ENCODE data around the gene ATAT1.

The ATAT1 gene

GRCh38 chr6:30684386-30685156, 57.9 kb downstream of the ATAT1 start:
- H3K4me2 ChIP-seq (ENCODE audit: low read length, poor library complexity, severe bottlenecking), result peak overlapping the region; percentile 83
- H3K9ac ChIP-seq (ENCODE audit: low read length), result peak overlapping the region; percentile 95
- H3K4me1 ChIP-seq (ENCODE audit: control insufficient read depth, insufficient read depth, low read depth, low read length), result peaks cover 34% of the 10 kb centered on the region
- H2AFZ ChIP-seq (ENCODE audit: low read depth, low read length), result no peak overlapping the region
- H3K27me3 ChIP-seq (ENCODE audit: control insufficient read depth in 1 of 2, insufficient read depth in 1 of 2, low read length in 2 of 2), result no peaks in the 10 kb centered on the region
- peak overlapping the region; percentile 65 for H2AK5ac ChIP-seq (ENCODE audit: low read length, severe bottlenecking)
- H4K8ac ChIP-seq (ENCODE audit: low read length), result no peak overlapping the region
- DNase-seq, result peak; percentile 51
- H2BK12ac ChIP-seq (ENCODE audit: low read length in 2 of 2), result no peak overlapping the region
- H3K4me3 ChIP-seq (ENCODE audit: insufficient read depth in 1 of 2, low read depth in 1 of 2, low read length in 2 of 2), result peak overlapping the region; percentile 70 to 93
- H2BK120ac ChIP-seq (ENCODE audit: low read depth, low read length), result no peak overlapping the region
- peak overlapping the region in 1 of 2 experiments; percentile 83 for H3K14ac ChIP-seq (ENCODE audit: low read length in 2 of 2)
- 32% methylated on average over 13 of the region's 21 CpGs for WGBS
- H2BK5ac ChIP-seq (ENCODE audit: low read depth, low read length, poor library complexity, severe bottlenecking), result no peak overlapping the region
- peak overlapping the region in 1 of 2 experiments; percentile 26 for H3K23ac ChIP-seq (ENCODE audit: low read length in 2 of 2)
- H3K79me1 ChIP-seq (replicated peaks; ENCODE audit: low read length, poor library complexity, severe bottlenecking), result peaks cover 2% of the 10 kb centered on the region
- peak overlapping the region; percentile 98 for H3K27ac ChIP-seq (ENCODE audit: low read length, poor library complexity, severe bottlenecking)
- peaks cover 27 to 33% of the 10 kb centered on the region in 2 experiments for H3K36me3 ChIP-seq (ENCODE audit: control insufficient read depth in 1 of 2, insufficient read depth in 2 of 2, low read depth in 1 of 2, low read length in 2 of 2)
- H2BK15ac ChIP-seq (ENCODE audit: low read depth, poor library complexity, severe bottlenecking), result no peak overlapping the region
- H3K4ac ChIP-seq (ENCODE audit: low read depth in 1 of 2, low read length in 2 of 2), result peak overlapping the region in 1 of 2 experiments; percentile 77
- no peaks in the 10 kb centered on the region for H3K9me3 ChIP-seq (ENCODE audit: control insufficient read depth, low read length)
- H3K18ac ChIP-seq (ENCODE audit: low read depth in 1 of 2, low read length in 2 of 2), result peak overlapping the region; percentile 69 to 81
- H4K91ac ChIP-seq (ENCODE audit: low read length), result peak overlapping the region; percentile 77

DNA sequence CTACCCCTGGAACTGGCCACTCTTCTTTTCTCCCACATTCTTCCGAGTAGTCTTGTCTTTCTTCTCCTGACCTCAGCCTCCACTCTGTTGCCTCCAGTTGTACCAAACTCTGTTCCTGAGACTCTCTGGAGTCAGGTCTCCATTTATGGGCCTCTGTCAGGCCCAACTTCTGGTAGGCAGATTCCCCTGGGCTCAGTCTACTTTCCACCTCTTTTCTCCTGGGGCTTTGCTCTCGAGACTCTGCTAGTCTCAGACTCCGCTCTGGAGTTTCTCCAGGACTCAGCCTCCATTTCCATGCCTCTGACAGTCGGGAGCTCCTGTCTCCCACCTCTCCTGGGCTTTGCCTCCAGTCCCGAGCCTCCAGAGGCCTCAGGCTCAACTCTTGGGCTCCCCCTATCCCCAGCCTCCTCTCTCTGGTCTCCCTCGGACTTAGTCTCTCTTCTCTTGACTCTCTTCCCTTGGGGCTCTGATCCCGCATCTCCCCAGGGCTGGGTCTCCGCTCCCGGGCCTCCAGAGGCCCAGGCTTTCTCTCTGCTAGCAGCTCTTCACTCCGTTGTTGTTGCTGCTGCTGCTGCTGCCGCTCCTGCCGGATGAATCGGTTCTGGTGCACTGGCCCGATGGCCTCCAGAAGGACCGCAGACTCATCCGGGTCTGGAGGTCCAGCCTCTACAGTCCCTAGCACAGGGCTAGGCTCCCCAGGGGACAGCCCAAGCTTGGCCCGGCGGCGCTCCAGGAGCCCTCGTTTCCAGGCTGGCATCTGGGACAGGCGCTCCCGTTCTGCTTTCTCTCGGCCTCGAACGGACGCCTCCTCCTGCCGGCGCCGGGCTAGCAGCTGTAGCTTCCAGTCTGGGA, 58.7 kb downstream of the ATAT1 start:
- no peak overlapping the region for H2AFZ ChIP-seq (ENCODE audit: low read depth, low read length)
- H2BK5ac ChIP-seq (ENCODE audit: low read depth, low read length, poor library complexity, severe bottlenecking), result peak overlapping the region; percentile 71
- H2BK12ac ChIP-seq (ENCODE audit: low read length in 2 of 2), result peak overlapping the region; percentile 0 to 28
- H2AK5ac ChIP-seq (ENCODE audit: low read length, severe bottlenecking), result peak overlapping the region; percentile 50
- peak overlapping the region; percentile 95 for H3K9ac ChIP-seq (ENCODE audit: low read length)
- peak overlapping the region; percentile 59 for H4K8ac ChIP-seq (ENCODE audit: low read length)
- H3K4me2 ChIP-seq (ENCODE audit: low read length, poor library complexity, severe bottlenecking), result peak overlapping the region; percentile 82
- H3K27me3 ChIP-seq (ENCODE audit: control insufficient read depth in 1 of 2, insufficient read depth in 1 of 2, low read length in 2 of 2), result no peaks in the 10 kb centered on the region
- peak overlapping the region; percentile 90 for H3K27ac ChIP-seq (ENCODE audit: low read length, poor library complexity, severe bottlenecking)
- peak overlapping the region in 1 of 2 experiments; percentile 91 for H3K14ac ChIP-seq (ENCODE audit: low read length in 2 of 2)
- H3K18ac ChIP-seq (ENCODE audit: low read depth in 1 of 2, low read length in 2 of 2), result peak overlapping the region; percentile 87 to 91
- peaks cover 2% of the 10 kb centered on the region for H3K79me1 ChIP-seq (replicated peaks; ENCODE audit: low read length, poor library complexity, severe bottlenecking)
- no peak overlapping the region for H2BK15ac ChIP-seq (ENCODE audit: low read depth, poor library complexity, severe bottlenecking)
- 30% methylated on average over 29 of the region's 29 CpGs for WGBS
- peaks cover 32% of the 10 kb centered on the region for H3K4me1 ChIP-seq (ENCODE audit: control insufficient read depth, insufficient read depth, low read depth, low read length)
- H3K4ac ChIP-seq (ENCODE audit: low read depth in 1 of 2, low read length in 2 of 2), result peak overlapping the region; percentile 39 to 62
- no peaks in the 10 kb centered on the region for H3K9me3 ChIP-seq (ENCODE audit: control insufficient read depth, low read length)
- H3K36me3 ChIP-seq (ENCODE audit: control insufficient read depth in 1 of 2, insufficient read depth in 2 of 2, low read depth in 1 of 2, low read length in 2 of 2), result peaks cover 19 to 25% of the 10 kb centered on the region in 2 experiments
- H3K23ac ChIP-seq (ENCODE audit: low read length in 2 of 2), result peak overlapping the region in 1 of 2 experiments; percentile 74
- peak overlapping the region; percentile 82 for H2BK120ac ChIP-seq (ENCODE audit: low read depth, low read length)
- DNase-seq, result peak; percentile 63
- peak overlapping the region; percentile 83 to 93 for H3K4me3 ChIP-seq (ENCODE audit: insufficient read depth in 1 of 2, low read depth in 1 of 2, low read length in 2 of 2)
- peak overlapping the region; percentile 77 for H4K91ac ChIP-seq (ENCODE audit: low read length)

DNA sequence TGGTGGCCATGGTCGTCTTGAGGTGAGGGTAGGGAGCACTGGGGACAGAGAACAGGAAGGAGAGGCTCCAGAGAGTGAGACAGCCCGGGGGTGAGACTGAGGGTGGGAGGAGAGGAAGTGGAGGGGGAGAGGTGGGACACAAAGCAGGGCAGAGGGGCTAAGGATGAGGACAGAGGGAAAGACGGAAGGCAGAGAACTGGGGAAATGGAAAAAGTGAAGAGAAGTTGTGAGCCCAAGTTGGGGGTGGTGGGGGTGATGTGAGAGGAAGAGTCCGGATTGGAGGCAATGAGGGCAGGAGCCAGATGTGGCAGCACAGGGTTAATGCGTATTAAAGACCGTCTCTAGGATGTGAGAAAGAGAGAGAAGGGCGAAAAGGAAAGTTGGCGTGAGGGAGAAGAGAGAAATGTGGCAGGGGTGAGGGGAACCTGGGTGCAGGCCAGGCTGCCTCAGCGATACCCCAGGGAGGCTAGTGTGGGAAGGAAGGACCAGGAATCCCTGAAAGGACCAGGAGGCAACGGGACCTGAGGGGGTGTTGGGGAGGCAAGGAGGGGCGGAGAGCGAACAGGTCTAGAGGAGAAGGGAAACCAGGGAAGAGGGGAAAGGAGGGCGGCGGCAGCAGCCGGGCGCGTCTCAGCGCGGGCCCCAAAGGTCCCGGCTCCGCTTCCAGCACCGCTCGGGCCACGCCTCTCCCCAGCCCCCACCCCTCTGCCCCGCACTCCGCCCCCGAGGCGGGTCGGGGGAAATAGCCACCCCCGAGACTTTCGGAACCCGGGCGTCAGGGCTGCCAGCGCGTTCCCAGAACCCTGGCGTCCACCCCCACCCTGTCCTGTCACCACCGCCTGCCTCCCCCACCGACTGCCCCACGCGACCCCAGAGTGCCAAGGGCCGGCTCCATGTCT, 59.6 kb downstream of the ATAT1 start, which contains the start of gene PPP1R18:
Gene PPP1R18 (minus strand): TSS at position 637 of the 899 bp plus-strand sequence. CDS start 627 bp downstream, at position 10.
- under 1% methylated on average over 21 of the region's 41 CpGs for WGBS
- peak; percentile 87 for DNase-seq
- Histone ChIP-seq H2BK5ac (ENCODE audit: low read depth, low read length, poor library complexity, severe bottlenecking) (peak within 1 kb of the TSS; percentile 97), H3K4ac (ENCODE audit: low read depth in 1 of 2, low read length in 2 of 2) (peak within 1 kb of the TSS; percentile 92 to 99), H2BK12ac (ENCODE audit: low read length in 2 of 2) (peak within 1 kb of the TSS; percentile 64 to 90), H3K27ac (ENCODE audit: low read length, poor library complexity, severe bottlenecking) (peak within 1 kb of the TSS; percentile 99), H3K4me1 (ENCODE audit: control insufficient read depth, insufficient read depth, low read depth, low read length) (peaks cover 26% of the 10 kb centered on the region), H2AFZ (ENCODE audit: low read depth, low read length) (peak within 1 kb of the TSS; percentile 10), H3K27me3 (ENCODE audit: control insufficient read depth in 1 of 2, insufficient read depth in 1 of 2, low read length in 2 of 2) (no peaks in the 10 kb centered on the region), H2BK15ac (ENCODE audit: low read depth, poor library complexity, severe bottlenecking) (peak within 1 kb of the TSS; percentile 96), H3K14ac (ENCODE audit: low read length in 2 of 2) (peak within 1 kb of the TSS in 1 of 2 experiments; percentile 94), H3K9me3 (ENCODE audit: control insufficient read depth, low read length) (no peaks in the 10 kb centered on the region), H3K36me3 (ENCODE audit: control insufficient read depth in 1 of 2, insufficient read depth in 2 of 2, low read depth in 1 of 2, low read length in 2 of 2) (peaks cover 17 to 24% of the 10 kb centered on the region in 2 experiments), H4K91ac (ENCODE audit: low read length) (peak within 1 kb of the TSS; percentile 98), H3K9ac (ENCODE audit: low read length) (peak within 1 kb of the TSS; percentile 95), H4K8ac (ENCODE audit: low read length) (peak within 1 kb of the TSS; percentile 92), H3K79me1 (replicated peaks; ENCODE audit: low read length, poor library complexity, severe bottlenecking) (peaks cover 2% of the 10 kb centered on the region), H3K18ac (ENCODE audit: low read depth in 1 of 2, low read length in 2 of 2) (peak within 1 kb of the TSS; percentile 98), H3K4me3 (ENCODE audit: insufficient read depth in 1 of 2, low read depth in 1 of 2, low read length in 2 of 2) (peak within 1 kb of the TSS; percentile 83 to 93), H2AK5ac (ENCODE audit: low read length, severe bottlenecking) (peak within 1 kb of the TSS; percentile 76), H3K4me2 (ENCODE audit: low read length, poor library complexity, severe bottlenecking) (peak within 1 kb of the TSS; percentile 82), H2BK120ac (ENCODE audit: low read depth, low read length) (peak within 1 kb of the TSS; percentile 97), H3K23ac (ENCODE audit: low read length in 2 of 2) (peak within 1 kb of the TSS in 1 of 2 experiments; percentile 95)

All from mesenchymal stem cell (in vitro differentiated cells and primary cell).